HT-29 (cell line): ENCODE results near the gene TRMT13. TPM values are rescaled to one million over a fixed set of nuclear protein-coding genes. Genes with fewer than 3 reads are reported as not detected.
"Not testable (repeated sequence)": the region's sequence is repeated elsewhere in the genome, so short reads cannot be mapped to it uniquely, and the experiment has no call there.

Experiments
- DNase-seq: peaks from one replicate; pipeline ENCODE4 v3.0.0-alpha.2; 2015; ENCODE audit warnings: low spot score
- small RNA-seq: library from RNA; depleted of rRNA; stranded (forward); fragments of <200 nt; gene quantifications from one replicate; pipeline ENCODE3, GENCODE V24; 2014
- total RNA-seq: library from RNA; depleted of rRNA; stranded (reverse); fragments of >200 nt; shearing (Covaris generic); gene quantifications from 2 replicates; pipeline ENCODE4 v1.2.3, GENCODE V29; 2014; rRNA removed

Gene TRMT13
- total RNA-seq, 1 experiment from 2014 or later: 7.5 TPM

- DNase-seq: no peak
These were observed 31.3 kb downstream of the TRMT13 start for GRCh38 chr1:100164216-100164615.

GRCh38 chr1:100164702-100165101, 31.7 kb downstream of the TRMT13 start:
- DNase-seq: no peak

- DNase-seq: no peak
These were observed 35.1 kb downstream of the TRMT13 start for GRCh38 chr1:100168051-100168450.

- DNase-seq: no peak
These were observed 44.5 kb downstream of the TRMT13 start for GRCh38 chr1:100177295-100178041.

GRCh38 chr1:100178091-100178490, 45.1 kb downstream of the TRMT13 start, which contains the start of gene LRRC39:
Gene LRRC39, minus strand, starts transcription at chr1:100178256. Its CDS starts 9,740 bp downstream, at chr1:100168516.
- DNase-seq: no peak

- no peak for DNase-seq
These were observed 50.4 kb downstream of the TRMT13 start for GRCh38 chr1:100183370-100183769.

- DNase-seq: no peak
These were observed 51.6 kb downstream of the TRMT13 start for GRCh38 chr1:100184536-100184935.

GRCh38 chr1:100187912-100188311, 54.9 kb downstream of the TRMT13 start:
- no peak for DNase-seq

GRCh38 chr1:100188617-100189016, 55.7 kb downstream of the TRMT13 start:
- no peak for DNase-seq

GRCh38 chr1:100198596-100198995, 65.6 kb downstream of the TRMT13 start:
- no peak for DNase-seq

GRCh38 chr1:100200060-100200459, 67.1 kb downstream of the TRMT13 start:
- DNase-seq: not testable (repeated sequence)

Small RNA genes within 50 kb of the gene (small RNA-seq; reads per million reads assigned to genes)
- gene AC093019.1 (0.65 reads per million), gene RPL23AP90 (not detected)

Other genes starting within 250 kb of the TRMT13 start
- 30.5 and 30.8 TPM in 2 replicates for gene SLC35A3, start 163.2 kb upstream of the TRMT13 start, total RNA-seq
- 3.3 and 3.9 TPM in 2 replicates for gene SASS6, start 233 bp upstream of the TRMT13 start, total RNA-seq
- gene LRRC39, start 45.1 kb downstream of the TRMT13 start, total RNA-seq: 0.05 and 0.41 TPM in 2 replicates
- gene DBT, start 116.7 kb downstream of the TRMT13 start, total RNA-seq: 2.5 and 3.6 TPM in 2 replicates
- 19.8 and 25.5 TPM in 2 replicates for gene RTCA, start 133.1 kb downstream of the TRMT13 start, total RNA-seq
- gene CDC14A, start 219.3 kb downstream of the TRMT13 start, total RNA-seq: 15.5 and 15.6 TPM in 2 replicates